GM12892 (cell line): ENCODE results near the gene PPM1H.

Experiments used
- POLR2A ChIP-seq: IDR thresholded peaks from 2 replicates; pipeline ENCODE4 v1.6.1; 2011; ENCODE audit warnings: low read depth, low read length, control low read depth
- POLR2AphosphoS5 ChIP-seq: IDR thresholded peaks from 2 replicates; pipeline ENCODE4 v1.6.1; 2011; ENCODE audit warnings: low read depth, low read length, control low read depth

DNA sequence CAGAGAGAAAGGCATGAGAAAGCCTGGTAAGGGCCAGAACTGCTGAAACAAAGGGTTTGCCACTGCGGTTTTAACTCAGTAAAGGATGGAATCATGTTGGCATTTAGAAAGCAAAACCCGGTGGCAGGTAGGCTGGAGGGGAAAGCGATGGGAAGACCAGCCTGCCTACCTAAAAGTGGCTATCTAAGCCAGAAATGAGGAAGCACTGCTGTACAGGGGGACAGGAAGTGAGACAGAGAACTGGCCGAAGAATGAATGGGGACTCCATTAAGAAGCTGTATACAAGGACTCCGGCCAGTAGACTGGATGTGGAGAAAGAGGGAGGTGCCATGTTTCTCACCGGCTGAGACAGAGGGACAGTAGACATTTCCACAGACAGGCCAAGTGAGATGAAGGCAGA is 48.2 kb downstream of the PPM1H start:
- no peak for TF ChIP-seq POLR2AphosphoS5
- TF ChIP-seq POLR2A, result no peak
